Esophagus mucosa (tissue), 1 donor: Measurements from ENCODE around the gene ABCA8. TPM values are rescaled to one million over a fixed set of nuclear protein-coding genes. Genes with fewer than 3 reads are reported as not detected.

Source experiments
- ATAC-seq: fragments of 200-7000 bp; cut with Tn5 transposase; one replicate; pipeline ENCODE4 v1.9.1; 2020
- total RNA-seq: library from RNA; stranded (reverse); gene quantifications from one replicate; pipeline ENCODE4 v1.2.4, GENCODE V29; 2023
- donor health status: DM: yes; HTN: yes; CAD: no.

The ABCA8 gene
- total RNA-seq, 1 donor from 2014 or later = 0.72 TPM

- ATAC-seq = no peak
Measured at GRCh38 chr17:68941761-68942160, 13.4 kb downstream of the ABCA8 start.

- ATAC-seq = no peak
Measured at GRCh38 chr17:68939195-68939594, 16.0 kb downstream of the ABCA8 start.

- ATAC-seq = no peak
Measured at GRCh38 chr17:68937890-68938514, 17.2 kb downstream of the ABCA8 start.

- ATAC-seq = no peak
Measured at GRCh38 chr17:68927516-68927915, 27.7 kb downstream of the ABCA8 start.

GRCh38 chr17:68924793-68925720 lies 30.1 kb downstream of the ABCA8 start:
- no peak for ATAC-seq

GRCh38 chr17:68910789-68911431 lies 44.3 kb downstream of the ABCA8 start:
- ATAC-seq = no peak

GRCh38 chr17:68910251-68910705 lies 44.9 kb downstream of the ABCA8 start:
- ATAC-seq = no peak

GRCh38 chr17:68909066-68909465 lies 46.1 kb downstream of the ABCA8 start:
- ATAC-seq = peak; percentile 79

GRCh38 chr17:68908045-68908444 lies 47.1 kb downstream of the ABCA8 start:
- ATAC-seq = peak; percentile 31

GRCh38 chr17:68906638-68907037 lies 48.6 kb downstream of the ABCA8 start:
- ATAC-seq = no peak

- no peak for ATAC-seq
Measured at GRCh38 chr17:68903286-68903685, 51.9 kb downstream of the ABCA8 start.

GRCh38 chr17:68897557-68897956 lies 57.6 kb downstream of the ABCA8 start:
- ATAC-seq = no peak

- ATAC-seq = no peak
Measured at GRCh38 chr17:68892658-68893057, 62.5 kb downstream of the ABCA8 start.

- no peak for ATAC-seq
Measured at GRCh38 chr17:68892193-68892592, 63.0 kb downstream of the ABCA8 start.

GRCh38 chr17:68886401-68886800 lies 68.8 kb downstream of the ABCA8 start:
- ATAC-seq = no peak

- ATAC-seq = no peak
Measured at GRCh38 chr17:68884888-68885287, 70.3 kb downstream of the ABCA8 start.

GRCh38 chr17:68878226-68878885 lies 76.8 kb downstream of the ABCA8 start:
- ATAC-seq = no peak

GRCh38 chr17:68871447-68871846 lies 83.7 kb downstream of the ABCA8 start:
- no peak for ATAC-seq

- no peak for ATAC-seq
Measured at GRCh38 chr17:68870976-68871375, 84.2 kb downstream of the ABCA8 start.

GRCh38 chr17:68870161-68870826 lies 84.9 kb downstream of the ABCA8 start:
- ATAC-seq = no peak

GRCh38 chr17:68868708-68869107 lies 86.5 kb downstream of the ABCA8 start:
- no peak for ATAC-seq
